ENCODE data around the gene TMEM234. TPM values are rescaled to one million over a fixed set of nuclear protein-coding genes. Genes with fewer than 3 reads are reported as not detected.

The TMEM234 gene
- polyA plus RNA-seq, 10 donors = 8.0 to 16.0 (median 9.1) TPM

DNA sequence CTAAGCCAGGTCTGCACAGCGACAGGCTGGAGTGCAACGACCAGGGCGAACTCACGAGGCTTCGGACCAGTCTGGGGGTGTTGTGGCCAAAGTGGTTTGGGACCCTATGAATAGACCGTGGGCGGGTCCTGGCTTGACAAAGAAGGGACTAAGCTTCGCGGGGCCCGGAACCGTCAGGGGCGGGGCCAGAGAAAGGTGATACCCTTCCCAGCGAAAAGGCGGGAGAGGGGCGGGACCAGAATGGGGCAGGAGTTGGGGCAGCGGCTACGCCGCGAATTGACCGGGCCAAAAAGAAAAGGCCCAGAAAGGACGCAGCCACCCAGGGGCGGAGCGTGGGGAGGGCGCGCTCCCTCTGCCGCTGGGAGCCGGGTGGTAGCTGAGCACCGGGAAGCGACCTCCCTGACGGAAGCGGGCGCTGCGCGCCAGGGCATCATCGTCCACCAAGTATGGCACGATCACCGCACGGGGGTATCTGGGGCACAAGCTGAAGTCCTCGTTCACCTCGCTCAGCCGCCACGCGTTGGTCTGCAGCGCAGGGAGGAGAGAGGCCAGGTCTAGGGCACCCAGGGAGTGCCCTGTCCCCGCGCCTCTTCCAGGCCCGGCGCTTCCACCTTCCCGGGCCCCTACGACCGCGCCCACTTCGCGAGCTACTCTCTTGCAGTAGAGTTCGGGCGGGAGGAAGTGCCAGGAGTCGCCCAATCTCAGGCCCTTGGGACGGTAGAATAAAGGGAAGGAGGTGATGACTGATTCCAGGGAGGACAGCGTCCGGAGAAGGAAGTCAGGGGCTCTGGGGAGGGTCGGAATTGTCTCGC, 18.2 kb upstream of the TMEM234 start:
- DNase-seq = peak in 2 of 3 donors; percentile 53 to 77

DNA sequence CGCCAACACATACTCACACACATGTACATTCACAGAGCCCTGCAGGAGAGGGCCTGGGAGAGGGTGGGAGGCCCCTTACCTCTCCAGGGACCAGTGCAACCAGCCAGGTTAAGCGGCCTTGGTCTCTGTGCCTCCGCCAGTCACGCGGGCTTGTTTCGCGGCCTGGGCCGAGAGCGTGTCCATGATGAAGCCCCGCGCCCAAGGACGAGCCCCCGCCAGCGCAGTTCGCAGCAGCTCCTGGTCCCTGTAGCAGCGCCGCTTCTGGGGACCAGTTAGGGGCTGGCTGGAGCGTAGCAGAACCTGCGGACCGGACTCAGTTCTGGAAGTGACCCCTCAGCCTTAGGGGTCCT, 17.6 kb upstream of the TMEM234 start:
- DNase-seq = no peak

DNA sequence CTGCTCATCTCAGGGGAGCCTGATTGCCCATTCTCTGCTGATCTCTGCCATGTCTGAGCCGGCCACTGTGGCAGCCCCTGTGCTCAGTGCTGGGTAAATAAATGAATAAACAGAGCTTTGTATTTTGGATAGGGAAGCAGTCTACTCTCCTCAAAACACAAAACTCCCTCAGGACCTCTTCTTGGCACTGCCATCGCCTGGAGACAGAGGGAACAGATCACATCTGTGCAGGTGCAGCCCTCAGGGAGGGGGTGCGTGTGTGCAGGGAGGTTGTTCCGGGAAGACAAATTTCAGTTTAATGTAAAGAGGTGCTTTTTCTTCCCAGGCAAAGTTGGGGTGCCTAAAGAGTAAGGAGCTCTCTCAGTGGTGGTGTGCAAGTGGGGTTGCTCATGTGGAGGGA, 17.2 kb upstream of the TMEM234 start:
- DNase-seq = no peak

DNA sequence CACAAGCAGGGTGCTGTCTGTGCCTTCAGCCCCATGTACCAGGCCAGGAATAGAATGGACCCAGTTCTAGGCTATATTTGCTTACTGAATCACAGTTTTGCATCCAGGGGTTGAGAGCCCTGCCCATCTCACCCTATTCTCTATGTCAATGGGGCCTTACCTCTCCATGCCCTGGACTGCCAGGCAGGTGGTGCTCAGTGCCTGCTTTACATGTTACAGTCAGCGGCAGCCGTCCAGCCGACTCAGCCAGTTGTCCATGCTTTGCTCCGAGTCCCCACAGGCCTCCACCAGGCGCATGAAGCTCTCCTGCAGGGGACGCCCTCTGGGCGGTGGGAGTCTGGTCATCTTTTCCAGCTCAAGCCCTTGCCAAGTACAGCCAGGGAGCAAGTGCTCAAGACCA, 12.6 kb upstream of the TMEM234 start:
- DNase-seq = no peak

DNA sequence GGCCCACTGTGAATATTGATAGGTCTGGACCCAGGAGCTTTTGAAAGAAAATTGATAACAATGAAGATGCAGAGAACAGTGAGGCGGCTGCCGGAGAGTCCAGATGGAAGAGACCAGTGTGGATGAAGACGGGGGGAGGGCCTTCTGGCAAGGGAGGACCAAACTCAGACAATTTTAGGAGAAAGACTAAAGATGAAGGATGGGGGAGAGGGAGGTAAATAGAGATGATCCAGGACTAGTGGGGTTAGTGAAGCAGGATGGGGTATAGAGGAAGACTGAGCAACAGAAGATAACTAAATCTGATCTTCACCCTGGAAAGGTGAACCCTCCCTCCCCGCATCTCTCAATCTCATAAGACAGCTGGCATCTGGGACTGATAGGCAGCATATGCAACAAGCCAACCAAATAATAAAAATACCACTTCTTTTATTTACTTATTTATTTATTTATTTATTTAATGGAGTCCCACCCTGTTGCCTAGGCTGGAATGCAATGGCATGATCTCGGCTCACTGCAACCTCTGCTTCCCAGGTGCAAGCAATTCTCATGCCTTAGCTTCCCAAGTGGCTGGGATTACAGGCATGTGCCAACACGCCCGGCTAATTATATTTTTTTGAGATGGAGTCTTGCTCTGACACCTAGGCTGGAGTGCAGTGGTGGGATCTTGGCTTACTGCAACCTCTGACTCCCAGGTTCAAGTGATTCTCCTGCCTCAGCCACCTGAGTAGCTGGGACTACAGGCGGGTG, 10.6 kb upstream of the TMEM234 start:
- DNase-seq = no peak

DNA sequence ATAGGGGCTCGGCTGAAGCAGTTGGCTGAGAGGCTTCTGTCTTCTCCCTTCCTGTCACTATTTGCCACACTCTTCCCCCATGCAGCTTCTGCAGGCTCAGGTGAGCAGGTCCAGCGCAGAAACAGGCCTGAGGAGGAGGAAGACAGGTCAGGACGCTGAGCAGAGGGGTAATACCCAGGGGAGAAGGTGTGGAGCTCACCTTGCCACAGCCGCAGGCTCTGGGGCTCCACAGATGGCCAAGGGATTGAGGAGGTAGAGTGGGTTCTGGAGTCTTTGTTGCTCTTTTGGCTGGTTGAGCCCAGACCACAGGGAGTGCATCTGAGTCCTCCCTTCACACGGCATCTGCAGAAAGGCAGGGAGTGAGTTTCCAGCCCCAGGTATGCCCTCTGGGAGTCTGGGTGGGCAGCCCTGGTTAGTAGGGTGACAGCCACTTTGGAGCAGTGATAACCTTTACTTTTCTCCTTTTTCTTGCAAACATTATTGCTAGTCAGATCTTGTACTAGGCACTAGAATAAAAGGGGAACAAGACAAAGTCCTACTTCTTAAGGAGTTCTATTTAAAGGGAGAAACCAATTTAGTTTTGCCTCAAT, 9.8 kb upstream of the TMEM234 start:
- DNase-seq = no peak

DNA sequence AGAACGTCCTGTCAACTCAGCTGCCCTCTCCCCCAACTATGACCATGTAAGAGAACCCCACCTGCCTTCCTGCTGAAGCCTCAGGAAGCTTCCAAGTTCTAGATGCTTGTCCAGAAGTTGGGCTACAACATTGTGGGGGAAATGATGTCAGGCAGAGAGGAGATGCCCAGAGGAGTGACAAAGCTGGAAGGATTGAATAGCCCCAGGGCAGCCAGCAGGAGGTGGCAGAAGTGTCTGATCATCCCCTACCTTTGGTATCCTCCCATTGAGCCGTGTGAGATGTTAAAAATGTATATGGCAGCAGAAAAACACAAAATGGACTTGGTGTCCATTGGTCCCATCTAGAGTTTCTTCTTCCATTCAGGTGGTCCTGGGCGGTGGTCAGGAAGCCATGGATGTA, 6.6 kb upstream of the TMEM234 start:
- no peak for DNase-seq

DNA sequence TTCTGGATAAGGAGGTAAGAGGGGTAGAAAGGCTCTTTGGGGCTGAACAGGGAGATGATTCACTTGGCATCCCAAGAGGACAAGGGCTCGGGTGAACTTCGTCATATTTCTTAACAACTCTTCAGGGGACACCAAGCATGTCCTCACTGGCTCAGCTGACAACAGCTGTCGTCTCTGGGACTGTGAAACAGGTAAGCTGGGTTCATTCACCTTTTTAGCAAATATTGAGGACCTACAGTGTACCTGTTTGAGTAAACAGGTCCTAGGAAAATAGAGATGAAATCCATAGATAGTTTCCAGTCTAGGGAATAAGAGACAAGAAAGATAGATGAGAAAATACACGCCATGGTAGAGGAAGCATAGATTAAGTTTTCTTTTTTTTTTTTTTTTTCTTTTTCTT, 2.1 kb upstream of the TMEM234 start:
- DNase-seq = no peak

DNA sequence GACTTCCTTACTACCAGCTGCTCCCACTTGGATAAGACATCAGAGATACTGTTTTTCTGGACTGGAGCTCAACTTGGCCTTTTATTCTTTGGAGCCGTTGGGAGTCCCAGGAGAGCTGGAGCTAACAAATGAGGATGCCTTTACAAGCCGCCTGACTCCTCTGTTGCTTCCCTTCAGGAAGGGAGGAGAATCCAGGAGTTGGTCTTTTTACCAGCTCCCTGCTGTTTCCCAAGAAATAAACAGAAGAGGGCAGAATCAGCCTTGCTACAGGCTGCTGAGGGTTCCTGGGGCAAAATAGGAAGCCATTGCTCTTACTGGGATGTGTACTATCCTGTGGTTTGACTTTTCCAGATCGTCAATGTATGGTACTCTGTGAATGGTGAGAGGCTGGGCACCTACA, 1.5 kb upstream of the TMEM234 start:
- DNase-seq = no peak

DNA sequence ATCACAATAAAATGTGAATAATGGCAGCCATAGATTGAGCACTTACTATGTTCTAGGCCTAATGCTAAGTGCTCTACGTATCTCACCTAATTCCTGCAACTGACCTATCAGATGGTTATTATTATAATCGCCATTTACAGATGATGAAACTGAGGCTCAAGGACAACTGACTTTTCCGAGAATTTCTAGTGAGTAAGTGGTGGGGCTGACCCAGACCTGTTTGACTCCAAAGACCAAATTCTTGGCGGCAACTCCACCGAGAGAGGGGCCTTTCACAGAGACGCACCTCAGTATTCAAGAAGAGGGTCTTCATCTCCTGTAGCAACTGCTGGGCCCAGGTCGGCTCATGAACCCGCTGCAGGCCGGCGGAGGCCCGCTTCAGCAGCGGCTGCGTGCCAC, 573 bp downstream of the TMEM234 start:
- no peak for DNase-seq

DNA sequence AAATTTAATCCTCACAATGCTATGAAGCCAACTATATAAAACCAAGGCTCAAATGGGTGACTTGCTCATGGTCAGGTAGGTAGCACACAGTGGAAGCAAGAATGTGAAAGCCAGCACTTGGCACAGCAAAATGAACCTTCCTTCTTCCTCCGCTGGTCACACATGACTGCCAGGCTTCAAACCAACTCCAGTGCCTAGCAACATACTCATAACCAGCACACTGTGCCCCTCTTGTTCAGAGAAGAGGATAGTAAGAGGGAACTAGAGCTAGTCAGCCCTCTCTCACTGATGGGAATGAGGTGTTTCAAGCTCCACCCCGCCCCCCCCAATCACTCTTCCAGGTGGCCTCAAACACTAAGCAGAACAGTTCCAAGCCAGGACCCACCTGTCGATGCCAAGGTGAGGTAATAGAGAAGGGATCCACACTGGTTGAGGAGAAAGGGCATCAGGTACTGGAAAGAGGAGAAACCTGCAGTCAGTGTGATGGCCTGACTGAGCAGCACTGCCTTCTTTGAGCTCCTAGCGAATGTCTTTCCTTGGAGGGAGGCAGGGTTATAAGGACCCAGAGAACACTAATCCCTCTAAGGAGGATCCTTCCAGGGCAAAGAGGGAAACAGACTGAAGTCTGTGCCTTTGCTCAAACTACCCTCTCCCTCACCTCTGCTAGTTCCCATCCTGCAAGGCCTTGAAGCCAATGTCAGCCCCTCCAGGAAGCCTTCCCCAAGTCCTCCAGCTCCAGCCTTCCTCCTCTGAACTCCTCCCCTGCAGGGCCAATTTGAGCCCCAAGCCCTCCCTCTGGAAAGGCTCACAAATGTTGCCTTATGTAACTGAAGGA, 1.2 kb downstream of the TMEM234 start:
- DNase-seq = no peak

DNA sequence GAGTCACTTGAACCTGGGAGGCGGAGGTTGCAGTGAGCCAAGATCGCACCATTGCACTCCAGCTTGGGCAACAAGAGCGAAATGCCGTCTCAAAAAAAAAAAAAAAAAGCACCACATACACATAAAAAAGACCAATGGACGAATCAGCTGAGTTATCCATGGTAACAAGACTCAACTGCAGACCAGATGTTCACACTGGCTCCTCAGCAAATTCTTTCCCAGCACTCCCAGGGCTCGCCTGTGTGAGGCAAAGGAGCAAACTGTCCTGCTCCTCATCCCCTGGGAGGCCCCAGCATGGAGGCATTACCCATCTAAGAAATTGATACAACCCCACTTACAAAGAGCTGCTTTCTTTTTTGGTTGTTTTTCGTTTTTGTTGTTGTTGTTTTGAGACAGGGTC, 3.1 kb downstream of the TMEM234 start:
- DNase-seq = no peak

DNA sequence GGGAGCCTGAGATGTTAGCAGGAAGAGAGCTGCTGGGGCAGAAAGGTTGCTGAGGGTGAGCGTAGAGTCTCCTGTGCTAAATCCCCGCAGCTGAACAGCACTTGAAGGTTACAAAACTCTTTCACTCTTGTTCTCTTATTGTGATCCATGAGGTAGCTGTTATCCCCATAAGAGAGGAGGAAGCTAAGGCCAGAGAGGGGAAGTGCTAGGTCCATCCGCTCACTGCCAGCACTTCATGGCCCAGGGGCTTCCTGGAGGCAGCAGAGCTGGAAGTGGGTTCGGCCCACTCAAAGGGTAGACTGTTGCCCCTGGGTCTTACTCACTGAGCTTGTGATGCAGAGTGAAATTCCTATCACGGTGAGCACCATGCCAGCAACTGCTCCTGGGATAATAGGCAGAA, 5.6 kb downstream of the TMEM234 start:
- no peak for DNase-seq

DNA sequence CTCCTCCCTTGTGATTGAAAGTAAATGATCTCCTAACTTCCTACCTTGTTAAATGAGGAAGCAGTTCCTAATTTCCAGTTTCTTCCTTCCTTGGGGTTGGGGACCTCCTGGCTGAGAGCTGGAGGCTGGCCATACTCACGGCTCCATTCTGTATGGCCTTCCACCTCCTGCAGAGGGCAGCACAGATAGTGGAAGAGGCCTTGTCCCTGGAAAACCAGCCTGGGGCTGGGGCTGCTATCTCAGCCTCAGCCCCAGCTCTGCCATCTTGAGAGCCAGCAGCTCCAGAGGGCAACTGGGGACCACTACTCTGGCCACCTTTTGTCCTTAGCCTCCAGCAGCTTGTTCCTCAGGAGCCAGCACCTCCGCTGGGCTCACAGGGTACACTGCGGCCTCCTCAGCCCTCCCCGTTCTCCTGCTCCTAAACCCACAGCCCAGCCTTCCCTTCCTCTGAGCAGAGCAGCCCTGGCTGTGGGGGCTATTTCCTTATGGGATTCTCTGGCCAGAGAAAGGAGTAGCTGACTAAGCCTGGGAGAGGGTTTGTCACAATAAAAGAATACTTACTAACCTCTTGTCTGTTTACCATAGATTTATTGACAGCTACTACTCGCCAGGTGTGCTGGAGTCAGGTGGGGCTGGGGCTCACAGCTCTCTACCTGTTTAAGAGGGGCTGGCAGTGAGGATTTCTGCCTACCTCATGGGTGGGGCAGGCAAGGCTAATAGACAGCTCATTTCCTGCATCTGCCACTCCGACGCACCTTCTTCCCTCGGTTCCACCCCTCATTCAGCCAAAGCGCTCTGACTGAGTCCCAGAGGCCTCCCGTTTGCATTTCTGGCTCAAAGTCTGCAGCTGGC, 6.3 kb downstream of the TMEM234 start:
- DNase-seq = peak; percentile 33 to 70 (median 49)

DNA sequence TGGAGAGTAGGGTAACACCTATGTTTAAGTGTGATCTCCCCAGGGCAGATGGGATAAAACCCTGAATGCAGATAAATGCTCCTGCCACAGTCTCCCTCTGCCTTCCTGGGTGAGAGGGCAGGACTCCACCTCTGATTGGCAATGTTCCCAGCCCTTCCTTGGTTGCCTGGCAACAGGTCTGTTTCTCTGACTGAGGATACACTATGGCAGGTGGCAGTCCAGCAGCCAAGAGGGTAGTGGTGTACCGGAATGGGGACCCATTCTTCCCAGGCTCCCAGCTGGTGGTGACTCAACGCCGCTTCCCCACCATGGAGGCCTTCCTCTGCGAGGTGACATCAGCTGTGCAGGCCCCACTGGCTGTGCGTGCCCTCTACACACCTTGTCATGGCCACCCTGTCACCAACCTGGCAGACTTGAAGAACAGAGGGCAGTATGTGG, 13.2 kb downstream of the TMEM234 start, which contains the start of gene DCDC2B:
Gene DCDC2B, plus strand, starts transcription at position 199 of the 438 bp plus-strand sequence. Its CDS starts 5 bp downstream, at position 204.
- DNase-seq = peak; percentile 53 to 62 (median 53)

DNA sequence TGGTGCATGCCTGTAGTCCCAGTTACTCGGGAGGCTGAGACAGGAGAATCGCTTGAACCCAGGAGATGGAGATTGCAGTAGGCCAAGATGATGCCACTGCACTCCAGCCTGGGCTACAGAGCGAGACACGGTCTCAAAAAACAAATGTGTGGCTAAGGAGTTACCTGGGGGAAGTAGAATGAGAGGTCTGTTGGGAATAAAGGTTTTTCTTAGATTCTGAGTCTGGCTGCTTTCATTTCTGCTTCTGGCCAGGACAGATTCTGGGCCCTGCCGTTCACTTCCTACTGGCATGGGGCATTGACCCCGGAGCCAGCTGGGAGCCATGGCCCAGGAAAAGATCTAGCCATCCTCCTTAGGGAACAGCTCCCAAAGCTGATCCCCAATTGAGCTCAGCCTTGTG, 13.7 kb downstream of the TMEM234 start:
- no peak for DNase-seq

DNA sequence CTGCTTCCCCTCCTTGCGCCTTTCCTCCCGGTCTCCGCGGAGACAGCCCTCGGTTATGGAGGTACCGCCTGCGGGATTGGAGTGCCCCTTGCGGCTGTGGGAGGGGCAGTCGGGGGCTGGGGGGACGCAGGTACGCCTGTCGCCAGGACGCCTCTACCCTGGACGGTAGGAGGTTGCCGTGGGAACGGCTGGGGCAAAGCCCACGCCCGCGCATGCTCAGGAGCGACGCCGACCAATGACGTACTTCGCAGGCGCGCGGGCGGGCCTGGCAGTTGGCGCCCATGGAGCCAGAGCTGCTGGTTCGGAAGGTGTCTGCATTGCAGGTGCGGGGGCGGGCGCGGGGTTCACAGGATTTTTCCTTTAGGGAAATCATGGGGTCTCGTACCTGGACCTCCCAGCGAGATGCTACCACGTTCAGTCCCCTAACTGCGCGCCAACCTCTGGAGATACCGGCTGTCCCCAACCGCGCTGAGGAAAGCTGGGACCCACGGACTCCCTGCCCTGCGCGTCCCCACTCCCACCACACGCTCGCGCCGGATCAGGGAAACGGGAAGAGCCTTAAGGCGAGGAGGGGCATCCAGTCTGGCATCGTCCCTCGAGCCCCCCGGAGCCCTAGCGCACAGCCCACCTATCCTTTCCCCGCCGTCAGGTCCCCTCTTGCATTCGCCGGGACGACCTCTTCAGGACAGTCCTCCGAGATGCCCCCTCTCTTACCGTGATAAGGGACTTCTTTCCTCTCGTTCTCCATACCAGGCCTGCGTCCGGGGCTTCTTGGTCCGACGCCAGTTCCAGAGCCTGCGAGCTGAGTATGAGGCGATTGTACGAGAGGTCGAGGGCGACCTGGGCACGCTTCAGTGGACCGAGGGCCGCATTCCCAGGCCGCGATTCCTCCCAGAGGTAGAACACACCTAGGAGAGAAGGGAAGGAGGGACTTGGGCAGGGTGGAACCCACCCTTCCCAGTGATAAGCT, 16.5 kb downstream of the TMEM234 start, which contains the start of gene IQCC:
Gene IQCC, plus strand, starts transcription at position 271 of the 970 bp plus-strand sequence. Its CDS starts 11 bp downstream, at position 282.
- DNase-seq = peak; percentile 78 to 95 (median 89)

DNA sequence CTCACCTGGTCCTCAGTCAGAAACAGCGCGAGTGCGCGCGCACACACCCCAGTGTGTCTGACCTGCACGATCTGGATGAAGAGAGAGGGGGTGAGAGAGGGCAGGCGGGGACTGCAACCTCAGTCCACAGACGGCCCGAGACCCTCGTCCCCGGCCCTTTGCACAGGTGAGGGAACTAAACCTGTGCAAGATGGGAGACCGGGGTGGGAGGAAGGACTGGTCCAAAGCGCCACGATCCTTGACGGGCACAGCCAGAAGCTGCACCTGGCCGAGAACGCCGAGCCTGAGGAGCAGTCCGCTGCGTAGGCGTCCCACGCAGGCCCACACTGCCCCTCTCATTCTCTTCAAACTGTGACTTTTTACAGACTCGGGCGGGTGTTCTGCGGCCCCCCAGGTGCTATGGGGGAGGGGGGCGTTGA, 17.2 kb downstream of the TMEM234 start:
- no peak for DNase-seq

Data from muscle of back (tissue), 11 donors.